Activated CD4-positive, alpha-beta T cell treated with anti-CD3 and anti-CD28 coated beads, Interleukin-2, amount 50 U/mL, for 24 hours (primary cell): ENCODE data around the gene RASIP1.
"Not testable (repeated sequence)": the region's sequence is repeated elsewhere in the genome, so short reads cannot be mapped to it uniquely, and the experiment has no call there.

ENCODE experiments used
- DNase-seq, 2 donors: peaks; one replicate each; pipeline ENCODE4 v3.0.0-alpha.2; 2020; ENCODE audit warnings: low read depth in 1 of 2, low spot score in 1 of 2

RASIP1 gene

GRCh38 chr19:48735031-48735615, 5.3 kb downstream of the RASIP1 start:
- no peak for DNase-seq

- no peak for DNase-seq
Observed at GRCh38 chr19:48734625-48735024, 5.8 kb downstream of the RASIP1 start.

- DNase-seq: no peak
Observed at GRCh38 chr19:48731452-48731851, 9.0 kb downstream of the RASIP1 start.

GRCh38 chr19:48728911-48729664, 11.3 kb downstream of the RASIP1 start:
- no peak for DNase-seq

- DNase-seq: no peak
Observed at GRCh38 chr19:48726556-48726955, 13.9 kb downstream of the RASIP1 start.

GRCh38 chr19:48724796-48725753, 15.3 kb downstream of the RASIP1 start:
- peak in 1 of 2 donors; percentile 25 for DNase-seq

- DNase-seq: no peak
Observed at GRCh38 chr19:48722196-48722708, 18.2 kb downstream of the RASIP1 start.

GRCh38 chr19:48720613-48721296, 19.7 kb downstream of the RASIP1 start:
- peak; percentile 75 to 93 for DNase-seq

GRCh38 chr19:48720251-48720612, 20.2 kb downstream of the RASIP1 start:
- DNase-seq: no peak

- no peak for DNase-seq
Observed at GRCh38 chr19:48719263-48720171, 20.9 kb downstream of the RASIP1 start, which contains the start of gene MAMSTR. Gene MAMSTR, minus strand, starts transcription at chr19:48719725. Its CDS starts 694 bp downstream, at chr19:48719031.

- DNase-seq: no peak
Observed at GRCh38 chr19:48718711-48719231, 21.6 kb downstream of the RASIP1 start.

GRCh38 chr19:48718106-48718505, 22.3 kb downstream of the RASIP1 start:
- not testable (repeated sequence) for DNase-seq

- no peak for DNase-seq
Observed at GRCh38 chr19:48716562-48717291, 23.7 kb downstream of the RASIP1 start.

GRCh38 chr19:48715681-48716171, 24.7 kb downstream of the RASIP1 start:
- no peak for DNase-seq

GRCh38 chr19:48714759-48715675, 25.4 kb downstream of the RASIP1 start:
- no peak for DNase-seq

- DNase-seq: peak; percentile 92 to 96
Observed at GRCh38 chr19:48713864-48714755, 26.3 kb downstream of the RASIP1 start.
